Keratinocyte (primary cell): Measurements from ENCODE around the gene RSRC2.

Source experiments
- CTCF ChIP-seq, 3 experiments: IDR thresholded peaks in 1 of 3; conservative IDR thresholded peaks in 1 of 3; optimal IDR thresholded peaks in 1 of 3; 2 replicates in 2 of 3; 3 replicates in 1 of 3; pipeline versions ENCODE3 to v1.5.1; 2011; ENCODE audit warnings: low read length in 3 of 3, mild to moderate bottlenecking in 3 of 3, moderate library complexity in 2 of 3, control low read depth in 1 of 3, inconsistent platforms in 1 of 3; ENCODE audit not compliant: insufficient read depth in 2 of 3; ENCODE audit errors: extremely low read depth in 1 of 3
- EZH2 ChIP-seq: IDR thresholded peaks from one replicate; pipeline ENCODE4 v1.6.1; 2012; ENCODE audit warnings: inconsistent platforms, mild to moderate bottlenecking, low read length, moderate library complexity

- no peak for TF ChIP-seq CTCF (optimal IDR thresholded peaks at IDR 0.05 in 1 of 3, IDR thresholded peaks at IDR 0.05 in 1 of 3, conservative IDR thresholded peaks at IDR 0.05 in 1 of 3; ENCODE audit: extremely low read depth in 1 of 3, insufficient read depth in 2 of 3, low read length in 3 of 3)
- TF ChIP-seq EZH2, result no peak
Measured at GRCh38 chr12:122560138-122560537, 33.4 kb upstream of the RSRC2 start.
